Mesodermal cell (in vitro differentiated cells): Measurements from ENCODE around the gene SOS2.
"Not testable (repeated sequence)": the region's sequence is repeated elsewhere in the genome, so short reads cannot be mapped to it uniquely, and the experiment has no call there.

Experiments
- H3K27ac ChIP-seq: 2 replicates; pipeline ENCODE4 v1.7.0; 2013; ENCODE audit warnings: mild to moderate bottlenecking, low read depth, low read length, moderate library complexity; ENCODE audit not compliant: severe bottlenecking
- H3K36me3 ChIP-seq: 2 replicates; pipeline ENCODE4 v1.7.1; 2013; ENCODE audit warnings: mild to moderate bottlenecking, low read length, moderate library complexity; ENCODE audit not compliant: control insufficient read depth, insufficient read depth
- H3K4me1 ChIP-seq: one replicate; pipeline ENCODE4 v1.7.1; 2013; ENCODE audit warnings: mild to moderate bottlenecking, low read length; ENCODE audit not compliant: insufficient read depth, control insufficient read depth, poor library complexity, severe bottlenecking
- H3K4me3 ChIP-seq: 2 replicates; pipeline ENCODE4 v1.7.0; 2013; ENCODE audit warnings: low read length, control low read depth, mild to moderate bottlenecking; ENCODE audit not compliant: insufficient read depth, poor library complexity, severe bottlenecking; ENCODE audit errors: extremely low read depth
- H3K9me3 ChIP-seq: 2 replicates; pipeline ENCODE4 v1.7.1; 2013; ENCODE audit warnings: mild to moderate bottlenecking, low read length, moderate library complexity; ENCODE audit not compliant: control insufficient read depth
- WGBS, 2 experiments: methylation state at CpG; one replicate each; pipeline ENCODE4 v1.1.5; 2013; ENCODE audit warnings: missing lambda C conversion rate in 2 of 2; ENCODE audit not compliant: insufficient coverage in 2 of 2; 5-methylcytosine and 5-hydroxymethylcytosine counted together

SOS2 gene

GRCh38 chr14:50186107-50186506 is 45.3 kb downstream of the SOS2 start:
- Histone ChIP-seq H3K4me1 (no peaks in the 10 kb centered on the region), H3K36me3 (peaks cover 26% of the 10 kb centered on the region), H3K9me3 (no peaks in the 10 kb centered on the region), H3K4me3 (no peak overlapping the region), H3K27ac (no peak overlapping the region)
- no CpG with 5 or more reads among the region's 1 CpG for WGBS, 2 experiments

GRCh38 chr14:50173891-50174290 is 57.5 kb downstream of the SOS2 start:
- H3K27ac ChIP-seq, result no peak overlapping the region
- H3K4me1 ChIP-seq, result no peaks in the 10 kb centered on the region
- no peaks in the 10 kb centered on the region for H3K9me3 ChIP-seq
- peaks cover 49% of the 10 kb centered on the region for H3K36me3 ChIP-seq
- H3K4me3 ChIP-seq, result no peak overlapping the region

- no peak overlapping the region for H3K4me3 ChIP-seq
- no peak overlapping the region for H3K27ac ChIP-seq
- peaks cover 37% of the 10 kb centered on the region for H3K36me3 ChIP-seq
- no peaks in the 10 kb centered on the region for H3K9me3 ChIP-seq
- no peaks in the 10 kb centered on the region for H3K4me1 ChIP-seq
Measured at GRCh38 chr14:50171895-50172294, 59.5 kb downstream of the SOS2 start.

GRCh38 chr14:50167381-50167780 is 64.0 kb downstream of the SOS2 start:
- not testable (repeated sequence) for H3K9me3 ChIP-seq, H3K4me3 ChIP-seq, H3K27ac ChIP-seq, H3K4me1 ChIP-seq
- H3K36me3 ChIP-seq, result peaks cover 26% of the 10 kb centered on the region
- WGBS, 2 experiments, result 92 to 98% methylated on average over 3 to 4 of the region's 4 CpGs

GRCh38 chr14:50156111-50156510 is 75.3 kb downstream of the SOS2 start:
- peaks cover 37% of the 10 kb centered on the region for H3K36me3 ChIP-seq
- H3K27ac ChIP-seq, result no peak overlapping the region
- H3K4me3 ChIP-seq, result no peak overlapping the region
- no peaks in the 10 kb centered on the region for H3K9me3 ChIP-seq
- H3K4me1 ChIP-seq, result no peaks in the 10 kb centered on the region
- WGBS, 2 experiments, result no CpG with 5 or more reads among the region's 4 CpGs

GRCh38 chr14:50148799-50149198 is 82.6 kb downstream of the SOS2 start:
- Histone ChIP-seq H3K36me3 (peaks cover 43% of the 10 kb centered on the region), H3K4me3 (no peak overlapping the region), H3K4me1 (no peaks in the 10 kb centered on the region), H3K9me3 (no peaks in the 10 kb centered on the region), H3K27ac (no peak overlapping the region)
- 87 to 100% methylated on average over 3 to 4 of the region's 4 CpGs for WGBS, 2 experiments

- Histone ChIP-seq H3K36me3 (peaks cover 4% of the 10 kb centered on the region), H3K9me3 (no peaks in the 10 kb centered on the region), H3K4me3 (no peak overlapping the region), H3K4me1 (no peaks in the 10 kb centered on the region), H3K27ac (no peak overlapping the region)
- 76 to 86% methylated on average over 1 to 3 of the region's 3 CpGs for whole genome bisulfite sequencing, 2 experiments
Measured at GRCh38 chr14:50139192-50139591, 92.2 kb downstream of the SOS2 start.

- peaks cover 58% of the 10 kb centered on the region for H3K36me3 ChIP-seq
- no peak overlapping the region for H3K27ac ChIP-seq
- WGBS, 2 experiments, result no CpG with 5 or more reads among the region's 2 CpGs
- H3K4me1 ChIP-seq, result no peaks in the 10 kb centered on the region
- no peaks in the 10 kb centered on the region for H3K9me3 ChIP-seq
- no peak overlapping the region for H3K4me3 ChIP-seq
Measured at GRCh38 chr14:50127802-50128201, 103.6 kb downstream of the SOS2 start.

GRCh38 chr14:50123062-50123461 is 108.3 kb downstream of the SOS2 start:
- Histone ChIP-seq H3K36me3 (peaks cover 53% of the 10 kb centered on the region), H3K4me3 (no peak overlapping the region), H3K27ac (no peak overlapping the region), H3K4me1 (no peaks in the 10 kb centered on the region), H3K9me3 (no peaks in the 10 kb centered on the region)
- WGBS, 2 experiments, result no CpG with 5 or more reads among the region's 3 CpGs

- Histone ChIP-seq H3K4me3 (no peak overlapping the region), H3K4me1 (no peaks in the 10 kb centered on the region), H3K9me3 (no peaks in the 10 kb centered on the region), H3K27ac (no peak overlapping the region), H3K36me3 (peaks cover 54% of the 10 kb centered on the region)
- 100% methylated on average over 3 of the region's 6 CpGs; no CpG with 5 or more reads in 1 of the 2 experiments for WGBS, 2 experiments
Measured at GRCh38 chr14:50122291-50122690, 109.1 kb downstream of the SOS2 start.

- no peak overlapping the region for H3K27ac ChIP-seq
- H3K4me1 ChIP-seq, result peaks cover 4% of the 10 kb centered on the region
- no peaks in the 10 kb centered on the region for H3K9me3 ChIP-seq
- H3K4me3 ChIP-seq, result no peak overlapping the region
- peaks cover 54% of the 10 kb centered on the region for H3K36me3 ChIP-seq
- WGBS, 2 experiments, result 94 to 100% methylated on average over 3 of the region's 5 CpGs
Measured at GRCh38 chr14:50121486-50121885, 109.9 kb downstream of the SOS2 start.

- no peak overlapping the region for H3K4me3 ChIP-seq
- H3K9me3 ChIP-seq, result no peaks in the 10 kb centered on the region
- peaks cover 54% of the 10 kb centered on the region for H3K36me3 ChIP-seq
- no peak overlapping the region for H3K27ac ChIP-seq
- H3K4me1 ChIP-seq, result peaks cover 14% of the 10 kb centered on the region
- WGBS, 2 experiments, result 100% methylated on average over 1 of the region's 2 CpGs; no CpG with 5 or more reads in 1 of the 2 experiments
Measured at GRCh38 chr14:50117456-50117855, 113.9 kb downstream of the SOS2 start.
